NCI-H2107 treated with DMSO at 0.1 percent for 48 hours (cell line): ENCODE measurements around the gene ASAP3.
"Not testable (repeated sequence)": the region's sequence is repeated elsewhere in the genome, so short reads cannot be mapped to it uniquely, and the experiment has no call there.

Source experiments
- DNase-seq: peaks from one replicate; lab custom pipeline; 2025; ENCODE audit not compliant: unreplicated experiment; lab: John Stamatoyannopoulos, UW

The ASAP3 gene

GRCh38 chr1:23399229-23399628 lies 84.8 kb downstream of the ASAP3 start:
- no peak for DNase-seq

GRCh38 chr1:23397908-23398307 lies 86.1 kb downstream of the ASAP3 start:
- DNase-seq: no peak

- no peak for DNase-seq
These were observed 87.6 kb downstream of the ASAP3 start for GRCh38 chr1:23396380-23396779.

- no peak for DNase-seq
These were observed 88.1 kb downstream of the ASAP3 start for GRCh38 chr1:23395849-23396248.

- DNase-seq: no peak
These were observed 88.7 kb downstream of the ASAP3 start for GRCh38 chr1:23395154-23395724.

- no peak for DNase-seq
These were observed 89.3 kb downstream of the ASAP3 start for GRCh38 chr1:23394684-23395083.

- no peak for DNase-seq
These were observed 89.8 kb downstream of the ASAP3 start for GRCh38 chr1:23394181-23394580.

GRCh38 chr1:23393706-23394105 lies 90.3 kb downstream of the ASAP3 start:
- DNase-seq: no peak

GRCh38 chr1:23392125-23392855 lies 91.7 kb downstream of the ASAP3 start:
- no peak for DNase-seq

- DNase-seq: no peak
These were observed 94.1 kb downstream of the ASAP3 start for GRCh38 chr1:23389837-23390321.

- DNase-seq: no peak
These were observed 96.5 kb downstream of the ASAP3 start for GRCh38 chr1:23387494-23387893.

GRCh38 chr1:23385119-23385621 lies 98.8 kb downstream of the ASAP3 start:
- no peak for DNase-seq

GRCh38 chr1:23384312-23385058 lies 99.5 kb downstream of the ASAP3 start:
- no peak for DNase-seq

GRCh38 chr1:23383577-23384311 lies 100.2 kb downstream of the ASAP3 start:
- DNase-seq: no peak

- DNase-seq: no peak
These were observed 102.6 kb downstream of the ASAP3 start for GRCh38 chr1:23381233-23381885.

GRCh38 chr1:23380719-23381118 lies 103.3 kb downstream of the ASAP3 start:
- DNase-seq: no peak

GRCh38 chr1:23380236-23380635 lies 103.7 kb downstream of the ASAP3 start:
- not testable (repeated sequence) for DNase-seq
